ENCODE measurements around the gene ARMC8. TPM values are rescaled to one million over a fixed set of nuclear protein-coding genes. Genes with fewer than 3 reads are reported as not detected.

The ARMC8 gene
- total RNA-seq, 2 donors from 2014 or later = 82.7 to 189 TPM

- TF ChIP-seq CTCF (IDR thresholded peaks at IDR 0.05) = no peak
- Histone ChIP-seq H3K4me3 (no peak overlapping the region), H3K27me3 (replicated peaks; ENCODE audit: insufficient read depth) (no peaks in the 10 kb centered on the region), H3K4me1 (ENCODE audit: control insufficient read depth in 1 of 2, low read depth in 2 of 2) (no peaks in the 10 kb centered on the region), H3K9me3 (no peaks in the 10 kb centered on the region), H3K27ac (no peak overlapping the region), H3K36me3 (peaks cover 20% of the 10 kb centered on the region)
- ATAC-seq (ENCODE audit: insufficient number of reproducible peaks, low FRiP score, low read depth) (no peak), DNase-seq (ENCODE audit: low spot score) (no peak)
Measured at GRCh38 chr3:138230525-138230924, 43.4 kb downstream of the ARMC8 start.

- H3K9me3 ChIP-seq = no peaks in the 10 kb centered on the region
- no peak overlapping the region for H3K4me3 ChIP-seq
- no peak overlapping the region for H3K27ac ChIP-seq
- H3K36me3 ChIP-seq = peaks cover 20% of the 10 kb centered on the region
- DNase-seq (ENCODE audit: low spot score) (no peak), ATAC-seq (ENCODE audit: insufficient number of reproducible peaks, low FRiP score, low read depth) (no peak)
- no peak for TF ChIP-seq CTCF (IDR thresholded peaks at IDR 0.05)
- no peaks in the 10 kb centered on the region for H3K4me1 ChIP-seq (ENCODE audit: control insufficient read depth in 1 of 2, low read depth in 2 of 2)
- no peaks in the 10 kb centered on the region for H3K27me3 ChIP-seq (replicated peaks; ENCODE audit: insufficient read depth)
Measured at GRCh38 chr3:138232705-138233364, 45.7 kb downstream of the ARMC8 start.

- DNase-seq (ENCODE audit: low spot score) (no peak), ATAC-seq (ENCODE audit: insufficient number of reproducible peaks, low FRiP score, low read depth) (no peak)
- no peak overlapping the region for H3K27ac ChIP-seq
- H3K9me3 ChIP-seq = no peaks in the 10 kb centered on the region
- peaks cover 24% of the 10 kb centered on the region for H3K36me3 ChIP-seq
- no peak for TF ChIP-seq CTCF (IDR thresholded peaks at IDR 0.05)
- no peaks in the 10 kb centered on the region for H3K4me1 ChIP-seq (ENCODE audit: control insufficient read depth in 1 of 2, low read depth in 2 of 2)
- no peak overlapping the region for H3K4me3 ChIP-seq
- H3K27me3 ChIP-seq (replicated peaks; ENCODE audit: insufficient read depth) = no peaks in the 10 kb centered on the region
Measured at GRCh38 chr3:138234401-138235179, 47.5 kb downstream of the ARMC8 start.

GRCh38 chr3:138238711-138239110 is 51.6 kb downstream of the ARMC8 start:
- DNase-seq (ENCODE audit: low spot score) (no peak), ATAC-seq (ENCODE audit: insufficient number of reproducible peaks, low FRiP score, low read depth) (no peak)
- no peaks in the 10 kb centered on the region for H3K9me3 ChIP-seq
- H3K27ac ChIP-seq = no peak overlapping the region
- TF ChIP-seq CTCF (IDR thresholded peaks at IDR 0.05) = no peak
- no peak overlapping the region for H3K4me3 ChIP-seq
- H3K36me3 ChIP-seq = peaks cover 14% of the 10 kb centered on the region
- no peaks in the 10 kb centered on the region for H3K4me1 ChIP-seq (ENCODE audit: control insufficient read depth in 1 of 2, low read depth in 2 of 2)
- no peaks in the 10 kb centered on the region for H3K27me3 ChIP-seq (replicated peaks; ENCODE audit: insufficient read depth)

GRCh38 chr3:138241061-138241460 is 54.0 kb downstream of the ARMC8 start:
- H3K36me3 ChIP-seq = peaks cover 17% of the 10 kb centered on the region
- ATAC-seq (ENCODE audit: insufficient number of reproducible peaks, low FRiP score, low read depth) (no peak), DNase-seq (ENCODE audit: low spot score) (no peak)
- no peak overlapping the region for H3K4me3 ChIP-seq
- H3K27ac ChIP-seq = no peak overlapping the region
- H3K4me1 ChIP-seq (ENCODE audit: control insufficient read depth in 1 of 2, low read depth in 2 of 2) = no peaks in the 10 kb centered on the region
- no peak for TF ChIP-seq CTCF (IDR thresholded peaks at IDR 0.05)
- no peaks in the 10 kb centered on the region for H3K27me3 ChIP-seq (replicated peaks; ENCODE audit: insufficient read depth)
- H3K9me3 ChIP-seq = no peaks in the 10 kb centered on the region

Measured in thoracic aorta (tissue), 2 donors.